Measurements from ENCODE around the gene MT1G. TPM values are rescaled to one million over a fixed set of nuclear protein-coding genes. Genes with fewer than 3 reads are reported as not detected.

MT1G gene
- total RNA-seq, 1 experiment from 2014 or later = 23.4 TPM

DNA sequence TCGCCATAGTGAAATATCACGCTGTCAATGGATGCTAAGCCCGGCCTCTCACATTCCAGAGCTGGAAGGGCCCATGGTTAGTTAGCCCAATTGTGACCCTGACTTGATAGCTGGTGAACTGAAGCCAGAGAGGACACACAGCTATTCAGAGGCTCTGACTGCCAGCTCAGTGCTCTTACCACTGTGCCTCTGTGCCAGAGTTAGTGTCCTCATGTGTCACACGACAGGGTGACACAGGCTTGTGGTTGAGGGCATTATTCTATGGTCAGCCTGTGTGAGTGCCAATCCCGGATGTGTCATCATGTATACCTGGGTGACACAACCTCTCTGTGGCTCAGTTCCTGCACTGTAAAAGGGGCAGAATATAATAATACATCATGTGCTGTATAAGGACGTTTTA lies 12.0 kb upstream of the MT1G start:
- H3K79me1 ChIP-seq (ENCODE audit: insufficient read depth, low read depth, low read length, poor library complexity, severe bottlenecking) = no peaks in the 10 kb centered on the region
- TF ChIP-seq, protein P1, sequence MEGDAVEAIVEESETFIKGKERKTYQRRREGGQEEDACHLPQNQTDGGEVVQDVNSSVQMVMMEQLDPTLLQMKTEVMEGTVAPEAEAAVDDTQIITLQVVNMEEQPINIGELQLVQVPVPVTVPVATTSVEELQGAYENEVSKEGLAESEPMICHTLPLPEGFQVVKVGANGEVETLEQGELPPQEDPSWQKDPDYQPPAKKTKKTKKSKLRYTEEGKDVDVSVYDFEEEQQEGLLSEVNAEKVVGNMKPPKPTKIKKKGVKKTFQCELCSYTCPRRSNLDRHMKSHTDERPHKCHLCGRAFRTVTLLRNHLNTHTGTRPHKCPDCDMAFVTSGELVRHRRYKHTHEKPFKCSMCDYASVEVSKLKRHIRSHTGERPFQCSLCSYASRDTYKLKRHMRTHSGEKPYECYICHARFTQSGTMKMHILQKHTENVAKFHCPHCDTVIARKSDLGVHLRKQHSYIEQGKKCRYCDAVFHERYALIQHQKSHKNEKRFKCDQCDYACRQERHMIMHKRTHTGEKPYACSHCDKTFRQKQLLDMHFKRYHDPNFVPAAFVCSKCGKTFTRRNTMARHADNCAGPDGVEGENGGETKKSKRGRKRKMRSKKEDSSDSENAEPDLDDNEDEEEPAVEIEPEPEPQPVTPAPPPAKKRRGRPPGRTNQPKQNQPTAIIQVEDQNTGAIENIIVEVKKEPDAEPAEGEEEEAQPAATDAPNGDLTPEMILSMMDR (conservative IDR thresholded peaks at IDR 0.05) = no peak
- H4K20me1 ChIP-seq (ENCODE audit: control insufficient read depth, insufficient read depth, insufficient read length) = no peaks in the 10 kb centered on the region
- no peak overlapping the region for H3T11ph ChIP-seq (ENCODE audit: low read length)
- H2BK120ac ChIP-seq (ENCODE audit: low read depth, low read length, poor library complexity, severe bottlenecking) = no peak overlapping the region
- 0 out of 2 replicates have a peak, but pooled peaks cover 2% of the 10 kb centered on the region for H3K4me1 ChIP-seq (ENCODE audit: insufficient read depth, low read length)
- H3K4me2 ChIP-seq (ENCODE audit: insufficient read depth, insufficient read length, low read length) = no peak overlapping the region
- peaks cover 15% of the 10 kb centered on the region for H3K23me2 ChIP-seq (ENCODE audit: insufficient read length, low read depth, low read length, poor library complexity, severe bottlenecking)
- H3K18ac ChIP-seq (ENCODE audit: insufficient read length, low read depth, low read length) = no peak overlapping the region
- no peak overlapping the region for H4K8ac ChIP-seq (replicated peaks; ENCODE audit: insufficient read length, low read depth, low read length)
- no peak overlapping the region for H3K27ac ChIP-seq (ENCODE audit: insufficient read length, low read depth, low read length)
- no peak overlapping the region for H3K23ac ChIP-seq (ENCODE audit: insufficient read length, low read depth, low read length)
- peaks cover 37 to 45% of the 10 kb centered on the region in 2 experiments for H3K4me1 Mint-ChIP-seq
- no peak overlapping the region for H2AK5ac ChIP-seq (ENCODE audit: insufficient read length, low read length)
- DNase-seq = no peak
- no peaks in the 10 kb centered on the region for H3K79me2 ChIP-seq (ENCODE audit: insufficient read depth, low read length)
- no peak overlapping the region for H2AFZ ChIP-seq (ENCODE audit: low read length)
- no peak overlapping the region for H3K27ac Mint-ChIP-seq
- no peak overlapping the region for H3K9ac ChIP-seq (ENCODE audit: extremely low read depth, insufficient read length, low read length)
- no peak overlapping the region for H4K5ac ChIP-seq (ENCODE audit: insufficient read length, low read depth, low read length)
- no peaks in the 10 kb centered on the region for H3K9me3 ChIP-seq (ENCODE audit: control insufficient read depth, low read depth, low read length)
- no peaks in the 10 kb centered on the region; the same call in 1 of the 2 replicates for H3K27me3 ChIP-seq (ENCODE audit: insufficient read depth, low read length)
- no peak overlapping the region for H3K56ac ChIP-seq (ENCODE audit: insufficient read length, low read depth, low read length)
- no peak overlapping the region for H3K4ac ChIP-seq (ENCODE audit: low read depth, low read length)
- H2BK12ac ChIP-seq (ENCODE audit: insufficient read length, low read depth, low read length) = no peak overlapping the region
- peaks cover 3 to 7% (median 5%) of the 10 kb centered on the region in 3 experiments; a peak in 4 of 7 replicates for H3K36me3 Mint-ChIP-seq (ENCODE audit: insufficient read depth in 1 of 3, low read depth in 3 of 3)
- no peak overlapping the region for H3K14ac ChIP-seq (ENCODE audit: insufficient read depth, low read length)
- H3K27me3 Mint-ChIP-seq (ENCODE audit: low read depth) = peaks cover 58% of the 10 kb centered on the region
- H3K9me3 Mint-ChIP-seq = no peaks in the 10 kb centered on the region; a peak in 1 of 5 replicates
- no peak overlapping the region for H2BK15ac ChIP-seq (ENCODE audit: low read depth, low read length)
- H2BK20ac ChIP-seq (ENCODE audit: low read depth, low read length, poor library complexity, severe bottlenecking) = no peak overlapping the region
- H3K4me3 Mint-ChIP-seq = no peak overlapping the region
- H2BK5ac ChIP-seq (ENCODE audit: insufficient read length, low read length) = no peak overlapping the region
- WGBS (ENCODE audit: extremely low coverage, insufficient read length, low lambda C conversion rate) = no CpG with 5 or more reads among the region's 6 CpGs
- no peak overlapping the region for H4K91ac ChIP-seq (ENCODE audit: insufficient read length, low read depth, low read length)

All from H9 (cell line).